Epidermal melanocyte (primary cell): Measurements from ENCODE around the gene MAN2B2.

ENCODE experiments used
- DNase-seq: peaks from one replicate; pipeline ENCODE4 v3.0.0; 2011; ENCODE audit warnings: low spot score; ENCODE audit not compliant: insufficient read length

MAN2B2 gene

DNA sequence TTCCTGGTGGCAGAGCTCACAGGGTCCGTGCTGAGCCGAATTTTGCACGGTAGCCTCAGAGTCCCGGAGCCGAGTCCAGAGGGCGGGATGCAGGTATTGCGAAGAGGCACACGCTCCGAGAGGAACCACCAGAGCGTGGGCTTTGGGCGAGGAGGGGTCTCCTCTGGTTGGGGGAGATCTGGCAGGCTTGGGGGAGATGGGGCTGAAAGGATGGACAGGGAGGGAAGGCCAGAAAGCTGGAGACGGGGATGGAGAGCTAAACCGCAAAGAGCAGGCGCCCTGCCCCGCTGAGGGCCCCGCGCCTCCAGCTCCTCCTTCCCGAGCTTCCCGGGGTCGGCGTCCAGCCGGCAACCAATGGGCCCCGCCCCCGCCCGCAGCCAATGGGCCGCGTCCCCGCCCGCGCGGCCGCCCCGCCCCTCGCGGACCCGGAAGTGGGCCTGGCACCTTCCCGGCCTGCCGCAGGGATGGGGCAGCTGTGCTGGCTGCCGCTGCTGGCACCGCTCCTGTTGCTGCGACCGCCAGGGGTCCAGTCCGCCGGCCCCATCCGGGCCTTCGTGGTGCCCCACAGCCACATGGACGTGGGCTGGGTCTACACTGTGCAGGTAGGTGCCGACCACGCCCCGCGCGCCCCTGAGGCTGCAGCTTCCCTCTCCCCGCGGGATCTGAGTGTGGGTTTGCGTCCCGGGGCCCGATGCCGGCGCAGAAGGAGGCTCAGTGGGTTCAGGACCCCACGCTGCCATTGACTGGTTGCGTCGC is at the start of gene MAN2B2:
TSS of gene MAN2B2 (plus strand) at position 443 of the 756 bp plus-strand sequence. CDS start at position 465, 22 bp downstream.
- DNase-seq, result peak; percentile 96

DNA sequence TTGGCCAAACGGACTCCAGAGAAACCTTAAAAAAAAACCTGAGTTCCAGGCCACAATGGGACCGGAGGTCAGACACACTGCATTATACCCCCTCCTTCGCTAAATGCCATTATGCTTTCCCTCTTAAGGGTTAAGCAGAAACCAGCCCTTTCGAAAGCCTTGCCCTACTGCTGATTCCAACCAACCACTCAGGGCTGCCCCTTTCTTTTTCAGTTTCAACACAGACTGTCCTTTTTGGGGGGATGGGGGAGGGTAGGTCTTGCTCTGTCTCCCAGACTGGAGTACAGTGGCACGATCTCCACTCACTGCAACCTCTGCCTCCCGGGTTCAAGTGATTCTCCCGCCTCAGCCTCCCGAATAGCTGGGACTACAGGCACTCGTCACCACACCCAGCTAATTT is 49.5 kb upstream of the MAN2B2 start:
- no peak for DNase-seq

DNA sequence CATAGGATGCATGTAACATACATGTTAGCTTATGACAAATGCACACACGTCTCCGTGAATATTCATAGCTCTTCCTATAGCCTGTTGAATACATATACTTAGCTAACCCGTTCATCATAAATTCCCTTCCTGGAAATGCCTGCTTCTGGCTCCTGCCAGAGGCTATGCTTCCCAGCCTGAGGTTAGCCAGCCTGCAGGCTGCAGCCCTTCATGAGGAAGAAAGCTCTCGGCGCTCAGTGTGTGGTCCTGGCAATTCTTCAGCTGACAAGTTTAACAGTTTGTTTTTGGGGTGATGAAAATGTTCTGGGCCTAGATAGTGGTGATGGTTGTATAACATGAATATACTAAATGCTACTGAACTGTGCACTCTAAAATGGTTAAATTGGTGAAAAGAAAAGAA is 48.8 kb upstream of the MAN2B2 start:
- DNase-seq, result no peak

DNA sequence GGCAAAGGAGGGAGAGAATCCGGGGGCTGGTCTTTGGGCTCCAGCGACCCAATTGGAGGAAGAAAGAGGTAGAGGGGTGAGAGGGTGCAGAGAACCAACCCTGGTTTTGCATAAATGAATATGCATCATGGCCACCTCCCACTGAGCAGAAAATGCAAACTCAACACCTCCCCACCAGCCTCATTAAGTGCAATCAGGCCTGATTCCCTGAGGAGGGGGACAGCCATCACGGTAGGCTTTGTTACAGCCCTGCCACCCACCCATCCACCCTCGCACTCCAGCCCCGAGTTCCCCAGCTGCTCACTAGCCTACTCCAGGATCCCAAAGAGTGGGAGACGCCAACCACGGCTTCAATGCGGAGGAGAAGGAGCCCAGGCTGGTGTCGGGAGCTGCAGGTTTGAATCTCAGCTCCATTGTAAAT is 48.3 kb upstream of the MAN2B2 start:
- DNase-seq, result no peak

DNA sequence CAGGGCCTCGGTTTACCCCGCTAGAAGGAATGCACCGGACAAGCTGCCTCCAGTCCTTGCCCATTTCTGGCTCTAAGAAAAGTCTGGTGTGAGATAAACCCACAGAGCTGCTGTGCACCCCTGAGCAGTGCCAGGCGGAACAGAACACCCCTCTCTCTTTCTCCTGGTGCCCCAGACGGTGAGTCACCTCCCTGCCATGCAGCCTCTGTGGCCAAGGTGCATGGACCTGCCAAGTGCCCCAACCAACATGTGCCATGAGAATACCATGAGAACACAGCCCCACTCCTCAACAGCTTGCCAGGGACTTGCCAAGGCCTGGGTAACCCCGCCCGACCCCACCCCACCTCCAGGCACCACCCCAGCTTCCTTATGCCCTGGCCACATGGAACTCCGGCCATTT is 47.7 kb upstream of the MAN2B2 start:
- no peak for DNase-seq

DNA sequence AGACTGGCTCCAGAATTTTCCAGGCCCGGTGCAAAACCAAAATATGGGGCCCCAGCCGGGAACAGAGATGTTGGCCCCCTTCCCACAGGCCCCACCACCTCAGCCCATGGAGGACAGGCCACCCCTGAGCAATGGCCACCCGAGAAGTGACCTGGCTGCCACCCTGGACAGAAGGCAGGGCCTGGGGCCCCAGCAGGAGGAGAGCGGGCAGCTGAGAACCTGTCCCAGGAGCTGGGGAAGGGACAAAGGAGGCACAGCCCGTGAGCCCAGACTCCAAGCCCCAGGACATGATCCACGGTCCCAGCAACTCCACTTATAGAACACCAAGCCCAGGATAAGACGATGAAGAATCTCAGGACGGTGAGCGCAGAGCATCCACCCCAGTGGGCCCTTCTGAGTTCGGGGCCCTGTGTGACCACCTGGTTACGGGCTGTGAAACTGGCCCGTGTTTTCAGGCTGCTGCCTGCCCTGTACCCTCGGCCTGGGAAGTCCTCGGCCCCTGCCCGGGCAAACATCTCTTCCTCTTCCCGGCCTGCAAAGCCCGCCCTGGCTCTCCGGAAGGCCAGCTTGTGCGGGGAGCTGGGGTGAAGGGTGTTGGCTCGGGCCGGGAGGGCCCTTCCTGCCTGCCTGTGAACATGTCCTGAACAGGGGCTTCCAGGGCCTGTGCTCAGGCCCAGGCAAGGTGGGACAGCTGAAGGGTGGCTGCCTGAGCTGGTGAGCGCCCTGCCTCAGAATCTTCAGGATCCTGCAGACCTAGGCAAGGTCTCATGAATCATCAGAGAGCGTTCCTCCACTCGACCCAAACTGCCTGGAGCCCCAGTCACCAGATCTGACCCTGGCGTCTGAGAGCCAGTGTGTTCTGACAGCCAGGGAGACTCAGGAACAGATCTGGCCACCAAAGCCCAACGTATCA is 47.0 kb upstream of the MAN2B2 start:
- no peak for DNase-seq

DNA sequence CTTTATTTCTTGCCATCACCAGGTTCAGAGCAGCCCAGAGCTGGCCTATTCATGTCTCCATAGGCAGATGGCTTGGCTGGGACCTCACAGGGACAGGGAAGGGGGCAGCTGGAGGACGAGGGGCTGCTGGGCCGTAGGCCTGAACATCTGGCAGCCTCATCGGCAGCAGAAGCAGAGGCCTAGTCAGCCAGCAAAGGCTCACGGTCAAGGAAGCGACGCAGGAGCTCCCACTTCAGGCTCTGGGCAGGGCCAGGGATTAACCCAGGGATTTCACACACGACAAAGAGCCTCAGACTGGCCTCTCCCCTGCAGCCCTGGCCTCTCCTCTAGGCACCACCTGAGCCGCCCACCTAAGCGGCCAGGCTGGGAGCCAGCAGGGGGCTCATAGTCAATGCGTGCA is 46.0 kb upstream of the MAN2B2 start:
- DNase-seq, result no peak

DNA sequence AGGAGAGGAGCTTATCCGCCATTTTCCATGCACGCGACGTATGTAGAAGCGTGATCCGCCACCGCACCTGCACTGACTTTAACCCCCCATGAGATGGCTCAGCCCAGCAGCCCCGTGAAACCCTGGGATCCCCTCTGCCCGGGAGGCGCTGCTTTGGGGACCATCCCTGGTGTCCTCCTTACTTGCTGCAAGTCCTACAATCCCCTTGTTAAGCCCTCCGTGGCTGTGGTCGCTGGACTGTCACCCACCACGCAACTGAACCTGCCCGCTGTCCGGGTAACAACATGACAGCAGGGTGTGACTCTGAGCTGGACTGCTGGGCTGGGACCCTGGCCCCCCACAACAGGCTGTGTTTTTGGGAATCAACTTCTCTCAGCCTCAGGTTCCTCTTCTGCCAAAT is 44.7 kb upstream of the MAN2B2 start:
- no peak for DNase-seq

DNA sequence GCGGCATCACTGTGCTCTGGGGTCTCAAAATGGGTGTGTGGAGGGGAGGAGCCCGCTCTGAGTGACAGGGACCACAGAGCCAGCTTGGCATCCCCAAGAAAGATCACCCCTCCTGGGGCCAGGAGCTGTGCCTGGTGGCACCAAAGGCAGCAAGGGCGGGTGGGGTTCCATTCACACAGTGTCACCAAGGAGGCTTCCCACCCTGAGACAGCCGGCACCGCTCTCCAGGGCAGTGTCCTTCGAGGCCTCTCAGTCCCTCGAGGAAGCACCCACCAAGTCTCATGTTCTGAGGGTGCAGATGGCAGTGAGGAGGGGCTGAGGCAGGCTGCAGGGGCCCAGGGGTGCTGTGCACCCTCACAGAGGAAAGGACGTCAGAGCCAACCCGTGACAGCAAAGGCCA is 44.0 kb upstream of the MAN2B2 start:
- no peak for DNase-seq

DNA sequence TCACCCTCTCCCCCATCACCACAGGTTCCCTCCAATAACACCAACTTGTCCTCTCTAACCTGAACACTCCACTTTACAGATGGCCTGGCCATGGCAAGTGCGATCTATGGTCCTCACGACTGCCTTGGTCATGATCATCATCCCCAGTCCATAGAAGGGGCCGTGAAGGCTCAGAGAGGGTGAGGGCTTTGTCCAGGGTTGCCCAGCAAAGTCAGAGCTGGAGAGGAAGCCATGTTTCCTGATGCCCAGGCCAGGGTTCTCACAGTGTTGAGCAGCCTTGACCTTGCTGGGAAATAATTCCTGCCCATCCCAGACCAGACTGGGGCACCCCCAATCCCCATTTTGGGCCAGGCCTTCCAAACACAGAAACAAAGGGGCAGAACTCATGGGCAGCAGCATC is 42.9 kb upstream of the MAN2B2 start:
- DNase-seq, result no peak

DNA sequence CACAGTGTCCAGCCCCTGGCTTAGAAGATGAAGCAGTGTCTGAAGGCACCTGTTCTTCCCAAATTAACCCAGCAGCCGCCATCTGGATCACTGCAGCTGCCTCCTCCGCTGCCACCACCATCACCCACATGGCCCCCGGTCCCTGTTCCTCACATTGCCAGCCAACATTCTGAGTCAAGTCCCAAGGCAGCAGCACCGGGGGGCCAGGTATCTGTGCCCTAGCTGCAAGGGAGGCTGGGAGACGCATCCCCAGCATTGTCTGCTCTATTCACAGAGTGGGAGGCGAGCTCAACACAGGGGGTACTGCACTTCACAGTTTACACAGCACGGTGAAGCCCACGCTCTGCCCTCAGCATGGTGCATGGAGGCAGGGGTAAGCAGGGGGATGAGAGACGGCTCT is 42.3 kb upstream of the MAN2B2 start:
- DNase-seq, result no peak

DNA sequence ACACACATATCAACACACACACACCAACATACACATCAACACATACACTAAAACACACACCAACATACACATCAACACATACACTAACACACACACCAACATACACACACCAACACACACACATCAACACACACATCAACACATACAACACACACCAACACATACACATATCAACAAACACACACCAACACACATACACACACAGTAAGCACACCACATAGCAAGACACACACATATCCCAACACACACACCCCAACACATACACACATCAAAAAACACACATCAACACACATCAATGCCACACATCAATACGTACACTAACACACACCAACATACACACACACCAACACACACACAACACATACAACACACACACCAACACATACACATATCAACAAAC is 40.9 kb upstream of the MAN2B2 start:
- DNase-seq, result no peak

DNA sequence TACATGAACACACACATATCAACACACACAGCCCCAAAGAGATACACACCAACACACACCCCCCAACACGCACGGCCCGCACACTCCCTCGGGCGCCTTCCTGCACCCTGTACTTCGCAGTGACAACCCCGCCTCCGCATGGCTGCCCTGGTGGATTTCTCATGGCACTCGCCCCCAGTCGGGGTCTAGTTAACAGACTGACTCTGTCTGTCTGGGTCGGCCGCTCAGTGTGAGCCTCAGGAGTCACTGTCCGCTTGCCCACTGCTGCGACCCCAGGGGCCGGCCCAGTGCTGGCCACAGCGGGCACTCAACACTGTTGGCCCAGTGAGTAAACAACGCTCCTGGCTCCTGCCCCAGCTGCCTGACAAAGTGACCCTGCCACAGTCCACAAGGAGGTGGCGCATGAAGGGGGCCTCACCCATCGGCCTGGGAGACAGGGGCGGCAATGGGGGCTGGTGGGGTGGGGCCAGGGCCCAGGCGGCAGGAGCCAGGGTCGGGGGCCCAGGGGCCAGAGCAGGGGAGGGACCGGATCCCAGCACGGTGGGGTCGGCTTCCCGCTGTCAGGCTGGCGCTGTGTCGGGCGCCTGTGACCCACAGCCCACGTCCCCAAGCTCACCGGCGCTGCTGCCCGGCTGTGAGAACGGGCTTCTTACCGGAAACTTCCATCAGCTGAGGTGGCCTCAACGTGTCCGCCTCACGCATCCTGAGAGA is 40.2 kb upstream of the MAN2B2 start:
- no peak for DNase-seq

DNA sequence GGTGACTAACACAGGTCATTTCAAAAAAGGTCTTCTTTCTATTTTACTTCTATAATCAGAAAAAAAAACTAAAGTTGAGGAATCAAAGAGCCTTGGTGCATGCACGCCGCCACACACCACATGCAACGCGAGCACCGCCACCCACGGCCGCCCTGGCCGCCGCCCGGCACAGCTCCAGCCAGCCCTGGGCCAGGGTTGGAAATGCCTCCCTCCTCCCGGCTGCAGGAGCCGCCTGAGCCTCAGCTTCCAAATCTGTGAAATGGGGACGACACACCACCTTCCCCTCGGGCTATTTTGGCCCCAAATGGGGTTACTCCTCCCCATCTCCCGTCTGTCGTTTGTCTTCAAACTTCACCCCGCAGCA is 39.7 kb upstream of the MAN2B2 start:
- no peak for DNase-seq

DNA sequence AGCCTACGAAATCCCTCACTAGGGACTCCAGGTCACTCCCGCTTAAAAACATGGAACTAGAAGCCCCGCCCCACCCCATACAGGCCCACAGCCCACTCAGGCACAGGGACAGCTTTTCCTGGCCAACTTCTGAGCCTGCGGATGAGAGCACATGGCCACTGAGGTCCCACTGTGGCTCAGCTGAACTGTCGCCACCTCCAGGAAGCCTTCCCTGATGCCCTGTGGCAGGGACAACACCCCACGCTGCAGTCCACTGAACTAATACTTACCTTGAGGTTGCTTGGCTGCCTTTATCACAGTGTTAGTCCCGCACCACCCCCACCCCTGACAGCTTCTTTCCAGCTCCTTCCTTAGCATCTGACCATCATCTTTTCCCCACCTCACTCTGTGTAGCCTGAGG is 39.3 kb upstream of the MAN2B2 start:
- DNase-seq, result no peak

DNA sequence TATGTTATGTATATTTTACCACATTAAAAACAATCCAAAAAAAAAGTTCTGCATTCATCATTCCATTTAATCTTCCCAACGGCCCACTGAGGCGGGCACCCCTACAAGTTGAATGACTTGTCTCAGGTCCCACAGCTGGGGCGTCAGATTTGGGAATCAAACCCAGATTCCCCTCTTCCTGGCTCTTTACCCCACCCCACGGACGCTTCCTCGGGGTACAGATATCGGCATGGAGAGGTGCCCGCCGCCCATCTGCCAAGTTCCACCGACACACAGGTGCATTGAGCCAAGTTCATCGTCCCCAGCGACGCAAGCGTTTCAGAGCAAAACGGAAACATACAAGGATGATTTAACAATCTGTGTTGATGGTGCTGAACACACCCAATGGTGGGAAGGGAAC is 36.9 kb upstream of the MAN2B2 start:
- DNase-seq, result no peak

DNA sequence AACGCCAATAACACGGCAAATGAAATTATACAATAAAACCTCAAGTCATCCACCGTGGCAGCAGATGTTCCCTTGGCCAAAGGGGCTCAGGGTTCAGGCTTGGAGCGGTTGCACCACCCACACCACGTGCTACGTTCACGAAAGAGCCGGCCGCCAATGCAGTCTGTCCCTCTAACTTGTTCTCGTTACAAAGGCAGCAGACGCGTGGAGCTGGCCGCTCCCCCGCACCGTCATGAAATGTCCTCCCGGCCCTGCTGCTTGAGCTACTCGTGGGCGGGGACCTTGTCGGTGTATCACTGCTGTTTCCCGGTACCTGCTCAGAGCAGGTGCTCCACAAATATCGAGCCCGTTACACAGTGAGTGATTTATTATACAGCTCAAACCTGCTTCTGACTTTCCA is 36.4 kb upstream of the MAN2B2 start:
- no peak for DNase-seq

DNA sequence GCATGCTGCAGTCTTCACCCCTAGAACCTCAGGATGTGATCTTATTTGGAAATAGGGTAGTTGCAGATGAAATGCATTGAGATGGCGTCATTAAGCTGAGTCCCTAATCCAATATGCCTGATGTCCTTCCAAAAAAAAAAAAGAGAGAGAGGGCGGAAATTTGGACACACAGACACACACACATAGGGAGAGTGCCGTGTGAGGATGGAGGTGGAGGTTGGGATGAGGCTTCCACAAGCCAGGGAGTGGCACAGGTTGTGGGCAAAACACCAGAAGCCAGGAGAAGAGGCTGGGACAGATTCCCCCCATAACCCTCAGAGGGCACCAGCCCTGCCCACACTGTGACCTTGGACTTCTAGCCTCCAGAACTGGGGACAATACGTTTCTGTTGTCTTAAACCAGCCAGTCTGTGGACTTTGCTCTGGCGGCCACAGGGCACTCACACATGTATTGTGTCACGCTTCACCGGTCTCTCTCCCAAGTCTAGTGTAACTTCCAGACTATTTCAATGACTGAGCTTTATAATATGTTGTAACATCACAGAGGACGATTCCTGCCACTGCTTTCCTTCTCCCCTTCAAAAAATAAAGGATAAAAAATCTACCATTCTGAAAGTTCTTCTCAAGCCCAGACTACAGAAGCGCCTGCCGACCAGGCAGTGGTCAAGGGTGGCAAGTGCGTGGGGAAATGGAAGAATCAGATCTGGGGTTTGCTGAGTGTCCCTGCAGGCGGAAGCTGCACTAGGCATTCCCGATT is 35.8 kb upstream of the MAN2B2 start:
- no peak for DNase-seq

DNA sequence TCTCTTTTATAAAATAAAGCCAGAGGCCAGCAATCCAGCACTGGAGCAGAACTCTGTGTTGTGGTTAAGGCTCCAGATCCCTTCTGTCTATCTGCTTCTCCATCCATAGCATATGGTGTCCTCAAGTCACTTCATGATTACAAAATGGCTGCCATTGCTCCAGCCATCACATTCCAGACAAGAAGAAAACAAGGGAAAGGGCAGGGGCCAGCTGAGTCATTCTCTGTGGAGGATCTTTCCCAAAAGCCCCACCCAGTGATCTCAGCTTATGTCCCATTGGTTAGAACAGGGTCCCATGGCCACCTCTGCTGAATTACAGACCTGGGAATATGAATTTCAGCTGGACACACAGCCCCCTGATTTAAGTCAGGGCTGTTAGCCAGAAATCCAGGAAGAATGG is 34.1 kb upstream of the MAN2B2 start:
- no peak for DNase-seq

DNA sequence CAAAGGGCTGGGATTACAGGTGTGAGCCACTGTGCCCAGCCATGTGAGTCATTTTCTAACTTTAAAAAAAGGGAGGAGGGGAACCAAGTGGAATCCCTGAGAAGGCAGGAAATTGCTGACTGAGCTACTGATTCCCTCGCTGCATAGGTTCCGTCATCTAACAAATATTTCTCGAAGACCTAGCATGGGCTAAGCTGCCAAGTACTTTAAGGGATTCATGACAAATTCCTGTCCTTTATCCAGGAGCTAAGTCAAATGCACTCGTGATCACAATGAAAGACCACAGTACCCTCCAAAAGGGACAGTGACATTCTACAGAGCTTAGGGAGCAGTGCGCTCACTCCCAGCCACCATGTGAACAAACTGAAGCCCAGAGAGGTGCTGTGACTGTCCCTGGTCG is 33.2 kb upstream of the MAN2B2 start:
- no peak for DNase-seq

DNA sequence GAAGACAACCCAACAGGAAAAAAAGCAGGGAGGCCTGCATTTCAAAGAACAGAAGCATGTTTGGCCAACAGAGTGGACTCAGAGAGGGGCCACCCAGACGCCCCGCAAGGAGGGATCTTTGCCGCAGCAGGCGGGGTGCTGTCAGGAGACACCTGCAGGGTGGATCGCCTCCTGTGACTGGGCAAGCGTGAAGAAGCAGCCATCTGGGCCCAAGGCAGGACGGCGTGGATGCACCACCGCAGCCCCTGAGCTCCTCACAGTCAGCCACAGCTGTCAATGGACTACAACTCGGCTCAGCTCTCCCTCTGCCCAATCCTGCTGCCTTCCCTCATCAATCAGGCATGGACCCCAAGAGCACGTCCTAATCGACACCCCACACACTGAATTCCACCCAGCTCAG is 32.0 kb upstream of the MAN2B2 start:
- no peak for DNase-seq
